Neural cell (in vitro differentiated cells): ENCODE measurements around the gene LRBA. TPM values are rescaled to one million over a fixed set of nuclear protein-coding genes. Genes with fewer than 3 reads are reported as not detected.

Experiments used
- H2AFZ ChIP-seq: fragments of 200-600, 300-800 bp; sonication (generic), shearing (Covaris generic); 2 replicates; pipeline ENCODE4 v1.6.0; 2014; ENCODE audit warnings: low read depth, mild to moderate bottlenecking, antibody characterized with exemption, low read length, moderate library complexity
- H3F3A ChIP-seq: fragments of 200-600 bp; shearing (Covaris generic); 2 replicates; pipeline ENCODE4 v1.6.1; 2016; ENCODE audit warnings: mild to moderate bottlenecking, moderate library complexity, mixed read lengths, antibody characterized with exemption, low read length; ENCODE audit not compliant: insufficient read depth, poor library complexity, severe bottlenecking
- H3K27ac ChIP-seq: fragments of 200-600, 300-800 bp; sonication (generic), shearing (Covaris generic); 2 replicates; pipeline ENCODE4 v1.5.1; 2014; ENCODE audit warnings: mild to moderate bottlenecking, low read length, moderate library complexity
- H3K27me3 ChIP-seq: fragments of 300-800, 200-600 bp; sonication (generic), shearing (Covaris generic); 2 replicates; pipeline ENCODE4 v1.6.0; 2014; ENCODE audit warnings: mild to moderate bottlenecking, low read depth, low read length, moderate library complexity; ENCODE audit not compliant: insufficient read depth
- H3K36me3 ChIP-seq: fragments of 300-800, 200-600 bp; sonication (generic), shearing (Covaris generic); 2 replicates; pipeline ENCODE4 v1.5.1; 2014; ENCODE audit warnings: mild to moderate bottlenecking, antibody characterized with exemption, low read length, moderate library complexity; ENCODE audit not compliant: insufficient read depth
- H3K4me2 ChIP-seq: fragments of 300-800, 200-600 bp; sonication (generic), shearing (Covaris generic); 2 replicates; pipeline ENCODE4 v1.6.0; 2014; ENCODE audit warnings: mild to moderate bottlenecking, low read length
- H3K4me3 ChIP-seq: fragments of 300-800, 200-600 bp; sonication (generic), shearing (Covaris generic); 2 replicates; pipeline ENCODE4 v1.5.1; 2014; ENCODE audit warnings: mild to moderate bottlenecking, low read length, moderate library complexity
- H3K79me2 ChIP-seq: fragments of 200-600 bp; shearing (Covaris generic); replicated peaks from 2 replicates; pipeline ENCODE4 v1.6.0; 2014; ENCODE audit warnings: mild to moderate bottlenecking, low read length, moderate library complexity; ENCODE audit not compliant: insufficient read depth
- H3K9ac ChIP-seq: fragments of 300-800, 200-600 bp; sonication (generic), shearing (Covaris generic); 2 replicates; pipeline ENCODE4 v1.6.1; 2016; ENCODE audit warnings: mild to moderate bottlenecking, low read length, mixed read lengths
- H3K9me2 ChIP-seq: fragments of 200-600 bp; shearing (Covaris generic); 2 replicates; pipeline ENCODE4 v1.6.1; 2016; ENCODE audit warnings: mild to moderate bottlenecking, low read length, mixed read lengths; ENCODE audit not compliant: insufficient read depth
- H3K9me3 ChIP-seq: fragments of 200-600, 300-800 bp; sonication (generic), shearing (Covaris generic); 2 replicates; pipeline ENCODE4 v1.6.1; 2016; ENCODE audit warnings: mild to moderate bottlenecking, mixed run types, low read length, moderate library complexity, mixed read lengths
- H4K20me1 ChIP-seq: fragments of 200-600 bp; shearing (Covaris generic); 2 replicates; pipeline ENCODE4 v1.6.1; 2016; ENCODE audit warnings: mild to moderate bottlenecking, mixed run types; ENCODE audit not compliant: insufficient read depth
- EP300 ChIP-seq: fragments of 450-650 bp; conservative IDR thresholded peaks from 2 replicates; pipeline ENCODE4 v1.6.1; 2014; ENCODE audit warnings: antibody characterized with exemption, mild to moderate bottlenecking, moderate library complexity; ENCODE audit not compliant: poor library complexity, severe bottlenecking
- EZH2 ChIP-seq: fragments of 200-600, 300-800 bp; shearing (Covaris generic), sonication (generic); IDR thresholded peaks from 2 replicates; pipeline ENCODE4 v1.6.1; 2014; ENCODE audit warnings: antibody characterized with exemption, low read length, borderline replicate concordance, mild to moderate bottlenecking; ENCODE audit not compliant: insufficient read depth, poor library complexity, severe bottlenecking
- MXI1 ChIP-seq: fragments of 450-650 bp; conservative IDR thresholded peaks from 2 replicates; pipeline ENCODE4 v1.6.1; 2014; ENCODE audit warnings: antibody characterized with exemption, mild to moderate bottlenecking; ENCODE audit not compliant: poor library complexity, severe bottlenecking
- POLR2AphosphoS5 ChIP-seq: IDR thresholded peaks from 2 replicates; pipeline ENCODE4 v1.6.1; 2012
- RAD21 ChIP-seq: fragments of 450-650 bp; conservative IDR thresholded peaks from 2 replicates; pipeline ENCODE4 v1.6.1; 2014; ENCODE audit warnings: antibody characterized with exemption, mild to moderate bottlenecking, moderate library complexity
- REST ChIP-seq: IDR thresholded peaks from 2 replicates; pipeline ENCODE4 v1.6.1; 2012; ENCODE audit warnings: borderline replicate concordance
- SMC3 ChIP-seq: fragments of 450-650 bp; conservative IDR thresholded peaks from 2 replicates; pipeline ENCODE4 v1.6.1; 2014; ENCODE audit warnings: antibody characterized with exemption, mild to moderate bottlenecking, moderate library complexity; ENCODE audit not compliant: poor library complexity
- TAF1 ChIP-seq: IDR thresholded peaks from 2 replicates; pipeline ENCODE4 v1.6.1; 2012; ENCODE audit warnings: low read depth
- polyA plus RNA-seq: library from polyadenylated mRNA; depleted of rRNA; stranded (reverse); fragments of >200 nt; gene quantifications from 2 replicates; pipeline ENCODE4 v1.2.3, GENCODE V29; 2014
- TF ChIP-seq, protein P1 (sequence below): fragments of 450-650 bp; IDR thresholded peaks from 2 replicates; pipeline ENCODE4 v1.5.1; 2014; ENCODE audit warnings: antibody characterized with exemption, mild to moderate bottlenecking, moderate library complexity; ENCODE audit not compliant: poor library complexity, severe bottlenecking

LRBA gene
- polyA plus RNA-seq, 1 donor from 2014 or later, result 7.1 TPM

DNA sequence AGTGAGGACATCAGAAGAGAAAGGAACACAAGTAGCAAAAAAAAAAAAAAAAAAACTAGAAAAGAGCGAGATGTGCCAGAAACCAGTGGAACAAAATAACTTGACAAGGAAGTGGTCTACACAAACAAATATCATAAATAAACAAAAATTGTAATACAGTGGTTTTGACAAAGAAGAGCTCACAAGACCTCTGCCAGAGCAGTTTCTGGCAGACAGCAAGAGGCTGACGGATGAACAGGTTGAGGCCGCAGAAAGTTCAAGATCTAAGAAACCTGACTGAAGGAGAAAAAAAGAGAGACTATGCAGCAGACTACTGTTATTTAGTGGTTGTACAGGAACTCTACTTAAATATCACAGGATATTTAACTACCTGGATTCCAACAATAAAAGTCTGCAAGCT lies 367.0 kb downstream of the LRBA start:
- Histone ChIP-seq H2AFZ (no peak overlapping the region), H3K9me2 (no peaks in the 10 kb centered on the region), H4K20me1 (no peaks in the 10 kb centered on the region), H3F3A (no peaks in the 10 kb centered on the region), H3K4me2 (no peak overlapping the region), H3K27me3 (no peaks in the 10 kb centered on the region), H3K36me3 (no peaks in the 10 kb centered on the region), H3K9me3 (no peaks in the 10 kb centered on the region), H3K9ac (no peak overlapping the region), H3K4me3 (no peak overlapping the region), H3K27ac (no peak overlapping the region), H3K79me2 (no peaks in the 10 kb centered on the region)
- no peak for TF ChIP-seq SMC3
- no peak for TF ChIP-seq TAF1
- TF ChIP-seq EZH2, result no peak
- TF ChIP-seq, protein P1, sequence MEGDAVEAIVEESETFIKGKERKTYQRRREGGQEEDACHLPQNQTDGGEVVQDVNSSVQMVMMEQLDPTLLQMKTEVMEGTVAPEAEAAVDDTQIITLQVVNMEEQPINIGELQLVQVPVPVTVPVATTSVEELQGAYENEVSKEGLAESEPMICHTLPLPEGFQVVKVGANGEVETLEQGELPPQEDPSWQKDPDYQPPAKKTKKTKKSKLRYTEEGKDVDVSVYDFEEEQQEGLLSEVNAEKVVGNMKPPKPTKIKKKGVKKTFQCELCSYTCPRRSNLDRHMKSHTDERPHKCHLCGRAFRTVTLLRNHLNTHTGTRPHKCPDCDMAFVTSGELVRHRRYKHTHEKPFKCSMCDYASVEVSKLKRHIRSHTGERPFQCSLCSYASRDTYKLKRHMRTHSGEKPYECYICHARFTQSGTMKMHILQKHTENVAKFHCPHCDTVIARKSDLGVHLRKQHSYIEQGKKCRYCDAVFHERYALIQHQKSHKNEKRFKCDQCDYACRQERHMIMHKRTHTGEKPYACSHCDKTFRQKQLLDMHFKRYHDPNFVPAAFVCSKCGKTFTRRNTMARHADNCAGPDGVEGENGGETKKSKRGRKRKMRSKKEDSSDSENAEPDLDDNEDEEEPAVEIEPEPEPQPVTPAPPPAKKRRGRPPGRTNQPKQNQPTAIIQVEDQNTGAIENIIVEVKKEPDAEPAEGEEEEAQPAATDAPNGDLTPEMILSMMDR, result no peak
- no peak for TF ChIP-seq EP300
- TF ChIP-seq REST, result no peak

DNA sequence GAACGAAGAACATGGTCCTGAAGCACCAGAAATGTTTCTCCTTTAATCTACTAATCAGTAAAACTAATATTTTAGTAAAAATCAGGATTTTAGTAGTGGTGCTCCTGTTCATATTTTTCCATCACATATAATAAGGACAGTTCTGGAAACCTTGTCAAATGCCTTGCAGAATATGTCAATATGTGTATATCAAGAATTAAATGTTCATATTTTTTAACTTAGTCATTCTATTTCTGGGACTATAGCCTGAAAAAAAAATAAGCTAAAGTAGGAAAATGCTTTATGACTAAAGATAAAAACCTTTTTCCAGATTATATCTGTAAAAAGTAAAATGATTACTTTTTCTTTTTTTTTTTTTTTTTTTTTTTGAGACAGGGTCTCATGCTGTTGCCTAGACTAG lies 368.1 kb downstream of the LRBA start:
- no peak overlapping the region for H3K9ac ChIP-seq
- no peaks in the 10 kb centered on the region for H3K79me2 ChIP-seq
- H2AFZ ChIP-seq, result no peak overlapping the region
- no peaks in the 10 kb centered on the region for H4K20me1 ChIP-seq
- no peak for TF ChIP-seq MXI1
- no peak for TF ChIP-seq POLR2AphosphoS5
- TF ChIP-seq REST, result no peak
- no peak for TF ChIP-seq TAF1
- TF ChIP-seq RAD21, result no peak
- TF ChIP-seq SMC3, result no peak
- TF ChIP-seq EP300, result no peak
- TF ChIP-seq, protein P1, result no peak
- TF ChIP-seq EZH2, result no peak
- H3K27ac ChIP-seq, result no peak overlapping the region
- H3K9me3 ChIP-seq, result no peaks in the 10 kb centered on the region
- no peaks in the 10 kb centered on the region for H3K9me2 ChIP-seq
- H3K4me2 ChIP-seq, result no peak overlapping the region
- no peak overlapping the region for H3K4me3 ChIP-seq
- no peaks in the 10 kb centered on the region for H3F3A ChIP-seq
- no peaks in the 10 kb centered on the region for H3K36me3 ChIP-seq
- H3K27me3 ChIP-seq, result no peaks in the 10 kb centered on the region
